ENCODE measurements around the gene PM20D2.

The PM20D2 gene

DNA sequence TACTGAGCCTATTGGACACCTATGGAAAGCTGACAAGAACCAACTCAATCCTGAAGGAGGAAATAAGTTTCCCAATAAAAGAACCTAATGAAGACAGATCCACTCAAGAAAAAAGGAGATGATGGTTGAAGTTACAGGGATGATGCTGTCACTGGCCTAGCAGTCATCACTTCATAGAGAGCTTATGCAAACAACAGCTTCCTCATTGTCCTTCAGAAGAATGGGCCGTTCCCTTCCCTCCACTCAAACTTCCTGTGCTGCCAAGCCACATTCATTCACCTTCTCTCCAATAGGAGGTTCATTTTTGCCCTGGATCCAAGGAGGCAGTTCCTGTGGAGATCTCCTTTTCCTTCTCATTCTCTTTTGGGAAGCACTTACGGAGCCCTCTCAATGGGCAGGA is 13.8 kb upstream of the PM20D2 start:
- TF ChIP-seq JUND (IDR thresholded peaks at IDR 0.05; ENCODE audit: low read depth), result no peak
- in situ Hi-C loops (cut with HindIII; ENCODE audit: low pct_unique_long_range_greater_than_20kb, low sequenced_read_pairs), result no loop called here
- DNase-seq (ENCODE audit: low read depth in 1 of 2, low spot score in 1 of 2), result no peak

DNA sequence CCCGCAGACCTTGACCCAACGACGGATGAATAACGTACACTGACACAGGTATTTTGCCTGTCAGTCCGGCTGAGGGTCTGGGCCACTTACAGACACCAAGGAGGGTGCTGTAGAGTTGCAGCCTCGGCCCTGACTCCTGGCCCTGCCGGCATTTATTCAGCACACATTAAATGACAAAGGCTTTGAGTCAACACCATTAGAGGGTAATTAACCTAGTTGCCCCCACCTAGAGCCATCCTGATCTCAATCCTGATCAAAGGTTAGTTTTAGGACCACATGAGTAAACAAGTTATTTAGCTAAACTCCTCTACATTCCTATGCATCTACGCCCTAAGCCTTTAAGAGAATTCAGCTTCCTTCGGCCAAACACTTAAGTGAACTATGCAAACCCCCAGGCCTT is 11.9 kb upstream of the PM20D2 start:
- TF ChIP-seq JUND (IDR thresholded peaks at IDR 0.05; ENCODE audit: low read depth), result no peak
- DNase-seq (ENCODE audit: low read depth in 1 of 2, low spot score in 1 of 2), result no peak

GRCh38 chr6:89134723-89135122 is 11.1 kb upstream of the PM20D2 start:
- no peak for TF ChIP-seq JUND (IDR thresholded peaks at IDR 0.05; ENCODE audit: low read depth)
- in situ Hi-C loops (cut with HindIII; ENCODE audit: low pct_unique_long_range_greater_than_20kb, low sequenced_read_pairs), result no loop called here

More for the DNA sequence above, 11.9 kb upstream of the PM20D2 start:
- in situ Hi-C loops (cut with HindIII; ENCODE audit: low pct_unique_long_range_greater_than_20kb, low sequenced_read_pairs), result no loop called here

DNA sequence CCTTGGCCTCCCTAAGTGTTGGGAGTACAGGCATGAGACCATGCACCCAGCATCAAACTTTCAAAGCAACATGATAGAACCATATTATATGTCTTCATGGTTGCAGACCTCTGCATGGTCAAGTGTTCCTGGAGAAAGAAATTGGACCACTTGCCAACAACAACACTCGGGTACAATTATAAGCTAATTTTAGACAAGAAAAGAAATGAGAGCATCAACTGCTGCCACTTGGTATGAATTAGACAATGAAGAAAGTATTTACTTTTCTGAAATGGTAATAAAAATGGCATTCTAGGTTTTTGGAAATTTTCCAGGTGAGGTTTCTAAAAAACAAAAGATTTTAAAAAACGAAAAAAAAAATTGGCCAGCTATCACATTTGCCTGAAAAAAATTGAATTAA is 7.7 kb upstream of the PM20D2 start:
- no peak for DNase-seq (ENCODE audit: low read depth in 1 of 2, low spot score in 1 of 2)
- in situ Hi-C loops (cut with HindIII; ENCODE audit: low pct_unique_long_range_greater_than_20kb, low sequenced_read_pairs), result no loop called here
- TF ChIP-seq JUND (IDR thresholded peaks at IDR 0.05; ENCODE audit: low read depth), result no peak

More at GRCh38 chr6:89134723-89135122, 11.1 kb upstream of the PM20D2 start:
- DNase-seq (ENCODE audit: low read depth in 1 of 2, low spot score in 1 of 2), result no peak

DNA sequence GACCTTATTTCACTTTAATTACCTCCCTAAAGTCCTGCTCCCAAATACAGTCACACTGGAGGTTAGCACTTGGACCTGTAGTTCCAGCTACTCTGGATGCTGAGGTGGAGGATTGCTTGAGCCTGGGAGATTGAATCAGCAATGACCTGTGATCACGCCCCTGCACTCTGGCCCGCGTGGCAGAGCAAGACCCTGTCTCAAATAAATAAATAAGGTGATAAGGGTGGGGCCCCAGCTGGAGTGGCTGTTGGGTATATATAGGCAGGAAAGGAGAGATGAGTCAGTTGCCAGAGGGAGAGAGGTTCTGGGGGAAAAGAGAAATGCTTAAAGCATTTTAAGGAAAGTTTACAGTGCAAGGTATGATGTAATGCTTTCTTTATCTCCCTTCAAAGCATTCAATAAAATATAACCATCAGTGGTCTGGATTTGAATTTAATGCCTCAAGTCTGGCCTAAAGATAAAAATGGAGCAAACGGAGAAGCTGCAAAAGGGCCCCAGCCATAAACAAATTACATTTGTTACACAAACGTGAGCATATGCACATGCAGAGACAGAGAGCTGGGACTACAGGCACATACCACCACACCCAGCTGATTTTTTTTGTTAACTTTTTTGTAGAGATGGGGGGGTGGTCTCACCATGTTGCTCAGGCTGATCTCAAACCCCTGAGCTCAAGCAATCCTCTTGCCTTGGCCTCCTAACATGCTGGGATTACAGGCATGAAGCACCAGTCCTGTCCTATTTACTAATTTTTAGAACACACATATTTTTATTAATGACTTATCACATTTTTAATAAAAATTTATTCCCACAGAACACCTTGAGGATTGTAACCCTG is 6.1 kb upstream of the PM20D2 start:
- in situ Hi-C loops (cut with HindIII; ENCODE audit: low pct_unique_long_range_greater_than_20kb, low sequenced_read_pairs), result no loop called here
- TF ChIP-seq JUND (IDR thresholded peaks at IDR 0.05; ENCODE audit: low read depth), result no peak
- DNase-seq (ENCODE audit: low read depth in 1 of 2, low spot score in 1 of 2), result no peak

DNA sequence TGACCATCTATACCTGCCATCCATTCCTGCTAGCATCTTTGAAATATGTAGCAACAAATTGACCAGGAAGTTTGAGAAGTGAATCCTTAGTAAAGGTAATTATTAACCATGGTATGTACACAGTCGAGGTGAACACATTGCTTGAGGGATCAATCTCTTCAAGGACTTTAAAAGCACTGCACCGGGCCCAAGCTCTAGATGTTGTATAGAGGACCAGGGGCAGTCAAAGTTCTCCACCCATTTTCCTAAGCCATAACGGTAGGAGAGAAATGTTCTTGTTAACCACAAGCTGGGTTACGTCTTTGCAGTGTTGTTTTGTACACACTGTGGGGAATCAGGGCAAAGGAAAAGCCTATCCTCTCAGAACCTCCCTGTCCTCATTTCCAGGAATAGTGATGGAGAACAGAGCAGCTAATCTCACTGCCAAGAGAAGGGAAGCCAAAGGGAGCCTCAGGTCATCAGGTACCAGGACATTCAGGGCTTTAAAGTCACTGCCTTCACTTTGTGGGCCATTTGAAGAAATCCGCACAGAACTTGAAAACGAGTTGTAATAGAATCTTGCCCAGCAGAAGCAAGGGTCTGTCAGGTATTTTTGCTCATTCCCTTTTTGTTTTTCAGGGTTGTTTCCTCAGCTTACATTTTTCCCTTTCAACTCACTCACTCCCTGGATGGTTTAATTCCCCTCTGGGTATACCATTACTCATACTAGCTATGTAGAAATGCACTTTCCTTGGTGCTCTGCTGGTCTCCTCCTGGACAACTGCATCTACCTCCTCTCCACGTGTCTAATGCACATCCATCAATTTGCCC is 5.3 kb upstream of the PM20D2 start:
- in situ Hi-C loops (cut with HindIII; ENCODE audit: low pct_unique_long_range_greater_than_20kb, low sequenced_read_pairs), result no loop called here
- TF ChIP-seq JUND (IDR thresholded peaks at IDR 0.05; ENCODE audit: low read depth), result no peak
- DNase-seq (ENCODE audit: low read depth in 1 of 2, low spot score in 1 of 2), result no peak

DNA sequence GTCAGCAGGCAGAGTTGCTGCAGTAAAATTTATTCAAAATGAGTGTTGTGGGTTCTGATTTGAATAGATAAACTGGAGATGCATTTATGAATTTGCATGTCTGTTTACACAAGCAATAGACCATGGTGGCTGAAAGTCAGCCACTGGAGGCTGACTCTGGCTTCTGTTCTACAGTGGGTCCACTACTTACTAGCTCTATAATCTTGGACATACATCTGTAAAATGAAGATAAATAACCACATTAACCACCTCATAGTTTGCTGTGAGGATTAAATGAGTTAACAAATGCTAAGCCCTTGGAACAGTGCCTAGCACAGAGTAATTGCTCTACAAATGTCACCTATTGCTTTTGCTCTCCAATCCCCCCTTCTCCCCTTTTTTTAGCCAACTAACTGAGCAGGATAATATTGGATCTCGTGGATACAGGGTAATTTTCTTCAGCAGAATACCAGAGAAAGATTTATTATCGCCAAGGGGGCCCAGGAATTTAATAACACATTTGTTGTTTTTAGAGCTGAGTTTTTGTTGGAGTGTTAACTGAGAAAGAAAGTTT is 1.4 kb upstream of the PM20D2 start:
- DNase-seq (ENCODE audit: low read depth in 1 of 2, low spot score in 1 of 2), result peak; percentile 10 to 39
- in situ Hi-C loops (cut with HindIII; ENCODE audit: low pct_unique_long_range_greater_than_20kb, low sequenced_read_pairs), result no loop called here
- TF ChIP-seq JUND (IDR thresholded peaks at IDR 0.05; ENCODE audit: low read depth), result no peak

DNA sequence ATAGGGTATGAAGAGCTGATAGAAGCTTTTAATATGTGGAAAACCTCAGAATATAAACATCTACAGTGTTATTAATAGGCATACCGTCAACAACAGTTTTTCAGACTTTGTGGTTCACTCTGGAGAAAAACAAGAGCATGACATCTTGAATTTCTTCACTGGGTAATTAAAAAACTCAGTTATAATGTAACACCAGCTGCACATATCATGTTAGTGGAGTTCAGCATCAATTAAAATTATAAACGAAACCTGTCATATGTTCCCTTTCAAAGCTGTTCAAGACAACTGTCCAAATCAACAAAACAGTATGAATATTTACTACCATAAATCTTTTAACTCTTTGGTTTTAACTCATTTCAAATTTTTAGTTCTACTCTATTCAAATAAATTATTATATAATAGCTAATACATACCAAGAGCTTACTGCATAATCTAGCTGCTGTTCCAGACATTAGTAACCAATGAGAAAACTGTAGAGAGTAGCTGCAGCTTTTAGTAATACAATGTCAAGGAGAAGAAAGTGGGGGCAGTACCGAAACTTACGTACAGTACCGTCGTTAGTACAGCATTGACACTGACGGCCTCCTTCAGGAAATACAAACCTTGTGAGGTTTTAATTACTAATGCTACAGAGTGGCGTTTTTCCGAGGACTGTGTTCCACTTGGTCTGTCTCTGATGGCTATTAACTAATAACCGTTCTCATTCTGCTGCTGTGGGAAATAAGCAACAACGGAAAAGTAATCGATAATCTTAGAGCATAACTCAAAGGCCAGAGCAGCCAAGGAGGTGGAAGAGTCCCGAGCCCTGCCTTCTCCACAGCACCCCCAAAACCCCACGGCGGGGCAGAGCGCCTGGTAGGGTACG is 532 bp upstream of the PM20D2 start:
- in situ Hi-C loops (cut with HindIII; ENCODE audit: low pct_unique_long_range_greater_than_20kb, low sequenced_read_pairs), result no loop called here
- TF ChIP-seq JUND (IDR thresholded peaks at IDR 0.05; ENCODE audit: low read depth), result no peak
- DNase-seq (ENCODE audit: low read depth in 1 of 2, low spot score in 1 of 2), result no peak

GRCh38 chr6:89146718-89147700 is 1.2 kb downstream of the PM20D2 start:
- in situ Hi-C loops (cut with HindIII; ENCODE audit: low pct_unique_long_range_greater_than_20kb, low sequenced_read_pairs), result no loop called here
- TF ChIP-seq JUND (IDR thresholded peaks at IDR 0.05; ENCODE audit: low read depth), result no peak
- peak in 1 of 2 experiments; percentile 3 for DNase-seq (ENCODE audit: low read depth in 1 of 2, low spot score in 1 of 2)

- no peak for DNase-seq (ENCODE audit: low read depth in 1 of 2, low spot score in 1 of 2)
- no peak for TF ChIP-seq JUND (IDR thresholded peaks at IDR 0.05; ENCODE audit: low read depth)
- in situ Hi-C loops (cut with HindIII; ENCODE audit: low pct_unique_long_range_greater_than_20kb, low sequenced_read_pairs), result no loop called here
Measured at GRCh38 chr6:89148016-89148750, 2.3 kb downstream of the PM20D2 start.

Measured in T47D (cell line).